PC-9 (cell line): ENCODE results near the gene FAM184B.

ENCODE experiments used
- EZH2 ChIP-seq: fragments of 200-600 bp; sonication (generic); IDR thresholded peaks from 2 replicates; pipeline ENCODE4 v1.8.0; 2017; ENCODE audit warnings: antibody characterized with exemption, low read depth
- TF ChIP-seq, protein P1 (sequence below): fragments of 200-600 bp; sonication (generic); conservative IDR thresholded peaks from 2 replicates; pipeline ENCODE4 v1.6.1; 2017; ENCODE audit warnings: mixed run types, antibody characterized with exemption, mild to moderate bottlenecking, moderate library complexity

GRCh38 chr4:17657090-17657489 is 124.3 kb downstream of the FAM184B start:
- no peak for TF ChIP-seq EZH2
- TF ChIP-seq, protein P1, sequence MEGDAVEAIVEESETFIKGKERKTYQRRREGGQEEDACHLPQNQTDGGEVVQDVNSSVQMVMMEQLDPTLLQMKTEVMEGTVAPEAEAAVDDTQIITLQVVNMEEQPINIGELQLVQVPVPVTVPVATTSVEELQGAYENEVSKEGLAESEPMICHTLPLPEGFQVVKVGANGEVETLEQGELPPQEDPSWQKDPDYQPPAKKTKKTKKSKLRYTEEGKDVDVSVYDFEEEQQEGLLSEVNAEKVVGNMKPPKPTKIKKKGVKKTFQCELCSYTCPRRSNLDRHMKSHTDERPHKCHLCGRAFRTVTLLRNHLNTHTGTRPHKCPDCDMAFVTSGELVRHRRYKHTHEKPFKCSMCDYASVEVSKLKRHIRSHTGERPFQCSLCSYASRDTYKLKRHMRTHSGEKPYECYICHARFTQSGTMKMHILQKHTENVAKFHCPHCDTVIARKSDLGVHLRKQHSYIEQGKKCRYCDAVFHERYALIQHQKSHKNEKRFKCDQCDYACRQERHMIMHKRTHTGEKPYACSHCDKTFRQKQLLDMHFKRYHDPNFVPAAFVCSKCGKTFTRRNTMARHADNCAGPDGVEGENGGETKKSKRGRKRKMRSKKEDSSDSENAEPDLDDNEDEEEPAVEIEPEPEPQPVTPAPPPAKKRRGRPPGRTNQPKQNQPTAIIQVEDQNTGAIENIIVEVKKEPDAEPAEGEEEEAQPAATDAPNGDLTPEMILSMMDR, result no peak
